B cell (primary cell): Measurements from ENCODE around the gene CLEC2A. TPM values are rescaled to one million over a fixed set of nuclear protein-coding genes. Genes with fewer than 3 reads are reported as not detected.

Source experiments
- ATAC-seq: fragments of 200-7000 bp; cut with Tn5 transposase; one replicate; pipeline ENCODE4 v1.10.0; 2021; ENCODE audit warnings: low read depth, mild to moderate bottlenecking, moderate number of reproducible peaks, moderate library complexity
- CTCF ChIA-PET: fragments of 350-600 bp; sonication (Branson Sonifier 250); formaldehyde crosslinking; loops from one replicate; lab custom pipeline; 2021; ENCODE audit warnings: antibody characterized with exemption, inconsistent platforms; lab: Charles Lee
- POLR2A ChIA-PET: fragments of 350-600 bp; sonication (Branson Sonifier 250); formaldehyde crosslinking; loops from one replicate; lab custom pipeline; 2021; ENCODE audit warnings: antibody characterized with exemption; lab: Charles Lee
- DNase-seq: peaks from one replicate; pipeline ENCODE4 v3.0.0; 2013
- H2AFZ ChIP-seq: 2 replicates; pipeline ENCODE4 v1.6.1; 2012; ENCODE audit warnings: mild to moderate bottlenecking, low read depth, low read length; ENCODE audit not compliant: insufficient read depth, poor library complexity, severe bottlenecking
- H3K27ac ChIP-seq, 2 donors: 1 replicate in 1 of 2; 2 replicates in 1 of 2; pipeline ENCODE4 v1.5.1; 2012 to 2013; ENCODE audit warnings: low read length in 2 of 2, mild to moderate bottlenecking in 2 of 2, moderate library complexity in 1 of 2
- H3K27me3 ChIP-seq, 4 experiments: fragments of 200-600 bp in 1 of 4; sonication (generic) in 1 of 4; replicated peaks in 1 of 4; 1 replicate in 2 of 4; 2 replicates in 2 of 4; pipeline versions ENCODE4 v1.6.1 to v1.7.0; 2013 to 2016; ENCODE audit warnings: low read length in 3 of 4, mild to moderate bottlenecking in 2 of 4, mixed read lengths in 1 of 4, moderate library complexity in 1 of 4; ENCODE audit not compliant: insufficient read depth in 4 of 4, control insufficient read depth in 3 of 4; ENCODE audit errors: control extremely low read depth in 1 of 4
- H3K36me3 ChIP-seq, 2 experiments: replicated peaks in 1 of 2; 1 replicate in 1 of 2; 2 replicates in 1 of 2; pipeline versions ENCODE4 v1.6.1 to v1.7.1; 2013; ENCODE audit warnings: low read length in 1 of 2; ENCODE audit not compliant: insufficient read depth in 2 of 2, control insufficient read depth in 1 of 2; ENCODE audit errors: control extremely low read depth in 1 of 2, extremely low read depth in 1 of 2
- H3K4me1 ChIP-seq, 2 donors: fragments of 200-600 bp in 1 of 2; sonication (generic) in 1 of 2; 1 replicate in 1 of 2; 2 replicates in 1 of 2; pipeline versions ENCODE4 v1.5.1 to v1.6.1; 2013 to 2017; ENCODE audit warnings: low read length in 2 of 2; ENCODE audit not compliant: control insufficient read depth in 2 of 2, insufficient read depth in 2 of 2
- H3K4me2 ChIP-seq: replicated peaks from 2 replicates; pipeline ENCODE3; 2012; ENCODE audit warnings: mild to moderate bottlenecking, low read depth, low read length; ENCODE audit not compliant: poor library complexity, severe bottlenecking
- H3K4me3 ChIP-seq, 5 experiments: fragments of 200-600 bp in 1 of 5; sonication (generic) in 1 of 5; 1 replicate in 3 of 5; 2 replicates in 2 of 5; pipeline versions ENCODE4 v1.5.1 to v1.7.0; 2011 to 2016; ENCODE audit warnings: low read length in 4 of 5, mild to moderate bottlenecking in 4 of 5, low read depth in 2 of 5, control low read depth in 1 of 5, moderate library complexity in 1 of 5; ENCODE audit not compliant: insufficient read depth in 1 of 5; ENCODE audit errors: control extremely low read depth in 1 of 5, extremely low read depth in 1 of 5
- H3K79me2 ChIP-seq: fragments of 200-600 bp; sonication (generic); one replicate; pipeline ENCODE4 v1.6.0; 2016; ENCODE audit warnings: low read length; ENCODE audit not compliant: control insufficient read depth, insufficient read depth
- H3K9ac ChIP-seq: fragments of 200-600 bp; sonication (generic); 2 replicates; pipeline ENCODE4 v1.6.1; 2017; ENCODE audit warnings: mild to moderate bottlenecking, low read length, moderate library complexity
- H3K9me3 ChIP-seq, 3 donors: one replicate each; pipeline versions ENCODE4 v1.6.1 to v1.7.1; 2013; ENCODE audit warnings: low read length in 2 of 3; ENCODE audit not compliant: control insufficient read depth in 2 of 3, insufficient read depth in 1 of 3; ENCODE audit errors: control extremely low read depth in 1 of 3
- H4K20me1 ChIP-seq: 2 replicates; pipeline ENCODE4 v1.6.0; 2012; ENCODE audit warnings: mild to moderate bottlenecking, low read length; ENCODE audit not compliant: insufficient read depth, control insufficient read depth, poor library complexity, severe bottlenecking
- H3K27ac Mint-ChIP-seq: one replicate; pipeline ENCODE4 v1.8.0; 2021; ENCODE audit warnings: mixed read lengths
- H3K27me3 Mint-ChIP-seq: one replicate; pipeline ENCODE4 v1.8.0; 2021; ENCODE audit warnings: mixed read lengths
- H3K4me1 Mint-ChIP-seq: one replicate; pipeline ENCODE4 v1.8.0; 2021; ENCODE audit warnings: mixed read lengths
- H3K4me3 Mint-ChIP-seq: one replicate; pipeline ENCODE4 v1.8.0; 2021; ENCODE audit warnings: mixed read lengths
- H3K9me3 Mint-ChIP-seq: one replicate; pipeline ENCODE4 v1.8.0; 2022; ENCODE audit warnings: mixed read lengths; ENCODE audit not compliant: insufficient read depth
- CTCF ChIP-seq: fragments of 200-600 bp; IDR thresholded peaks from one replicate; pipeline ENCODE4 v1.8.0; 2022; ENCODE audit warnings: antibody characterized with exemption, mild to moderate bottlenecking
- EZH2 ChIP-seq: IDR thresholded peaks from 2 replicates; pipeline ENCODE4 v1.6.1; 2012; ENCODE audit warnings: borderline replicate concordance, low read depth, mild to moderate bottlenecking, moderate library complexity, low read length; ENCODE audit not compliant: insufficient read depth, poor library complexity, severe bottlenecking
- WGBS: methylation state at CpG from one replicate; pipeline ENCODE4 v1.1.5; 2013; ENCODE audit warnings: missing lambda C conversion rate; ENCODE audit not compliant: insufficient coverage; 5-methylcytosine and 5-hydroxymethylcytosine counted together
- intact Hi-C: fragments of 100-400 bp; cut with micrococcal nuclease; formaldehyde crosslinking; loops from one replicate; pipeline ENCODE4 v1.10.0; 2022
- polyA plus RNA-seq: library from polyadenylated mRNA; depleted of rRNA; stranded (reverse); fragments of >200 nt; gene quantifications from 2 replicates; pipeline ENCODE4 v1.2.3, GENCODE V29; 2012
- total RNA-seq, 2 donors: library from RNA; stranded (reverse); fragments of 120-200 nt in 1 of 2; gene quantifications; 1 replicate in 1 of 2; 2 replicates in 1 of 2; pipeline versions ENCODE4 v1.2.3 to v1.2.4, GENCODE V29; 2013 to 2022

The CLEC2A gene
- total and polyA plus RNA-seq, 2 donors (not counting 1 experiment from before 2014, with no cell fraction given): not detected

- no peak for DNase-seq
- no peak for ATAC-seq
- no peak for TF ChIP-seq EZH2
- no peak for TF ChIP-seq CTCF
- Histone ChIP-seq H3K4me2 (no peak overlapping the region), H3K27ac (no peak overlapping the region), H3K9me3 (peaks cover 2 to 16% (median 12%) of the 10 kb centered on the region in 3 donors), H3K4me1 (no peaks in the 10 kb centered on the region), H3K36me3 (no peaks in the 10 kb centered on the region), H3K27me3 (no peaks in the 10 kb centered on the region), H4K20me1 (no peaks in the 10 kb centered on the region), H3K4me3 (no peak overlapping the region), H3K9ac (no peak overlapping the region), H3K79me2 (no peaks in the 10 kb centered on the region), H2AFZ (no peak overlapping the region)
- POLR2A ChIA-PET: no interaction called here
- Mint-ChIP-seq H3K27me3 (peaks cover 16% of the 10 kb centered on the region), H3K9me3 (peaks cover 9% of the 10 kb centered on the region), H3K27ac (no peak overlapping the region), H3K4me1 (no peaks in the 10 kb centered on the region), H3K4me3 (no peak overlapping the region)
- intact Hi-C loops: no loop called here
- no CpG with 5 or more reads among the region's 2 CpGs for WGBS
- CTCF ChIA-PET: interaction anchor here (1.8 kb wide), 1 partner anchor 150 kb away, joined by 4 read pairs; no protein-coding TSS in a partner anchor
Measured at GRCh38 chr12:9900930-9901329, 31.2 kb downstream of the CLEC2A start.

- Histone ChIP-seq H3K4me3 (no peak overlapping the region), H3K27ac (no peak overlapping the region), H3K4me1 (no peaks in the 10 kb centered on the region), H3K9me3 (peaks cover 2 to 15% (median 12%) of the 10 kb centered on the region in 3 donors), H2AFZ (no peak overlapping the region), H3K9ac (no peak overlapping the region), H4K20me1 (no peaks in the 10 kb centered on the region), H3K36me3 (no peaks in the 10 kb centered on the region), H3K27me3 (peaks cover 0 to 3% (median 0%) of the 10 kb centered on the region in 4 experiments), H3K4me2 (no peak overlapping the region), H3K79me2 (no peaks in the 10 kb centered on the region)
- peaks cover 9% of the 10 kb centered on the region for H3K9me3 Mint-ChIP-seq
- H3K27ac Mint-ChIP-seq: no peak overlapping the region
- DNase-seq (no peak), ATAC-seq (no peak)
- peaks cover 22% of the 10 kb centered on the region for H3K27me3 Mint-ChIP-seq
- intact Hi-C loops: no loop called here
- CTCF ChIA-PET: no interaction called here
- no peak for TF ChIP-seq EZH2
- TF ChIP-seq CTCF: no peak
- WGBS: 100% methylated on average over 1 of the region's 2 CpGs
- POLR2A ChIA-PET: no interaction called here
- H3K4me1 Mint-ChIP-seq: no peaks in the 10 kb centered on the region
- H3K4me3 Mint-ChIP-seq: no peak overlapping the region
Measured at GRCh38 chr12:9899209-9899608, 33.0 kb downstream of the CLEC2A start.
